Measurements from ENCODE around the gene USH2A. TPM values are rescaled to one million over a fixed set of nuclear protein-coding genes. Genes with fewer than 3 reads are reported as not detected.

USH2A gene
- polyA plus RNA-seq, 2 of the 4 experiments (the other 2 are of a cell fraction) = not detected

DNA sequence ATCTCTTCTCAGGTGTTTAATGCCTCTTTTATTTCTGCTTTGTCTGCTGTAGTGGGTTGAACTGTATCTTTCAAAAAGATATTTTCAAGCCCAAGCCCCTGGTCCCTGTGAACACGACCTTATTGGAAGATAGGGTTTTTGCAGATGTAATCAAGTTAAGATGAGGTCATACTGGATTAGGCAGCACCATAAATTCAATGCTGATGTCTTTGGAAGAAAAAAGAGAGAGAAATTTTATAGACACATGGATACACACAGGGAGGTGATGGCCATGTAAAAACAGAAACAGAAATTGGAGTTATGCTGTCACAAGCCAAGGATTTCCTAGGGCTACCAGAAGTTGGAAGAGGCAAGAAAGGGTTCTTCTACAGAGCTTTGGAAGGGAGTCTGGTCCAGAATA is 554.7 kb downstream of the USH2A start:
- H3K4me1 ChIP-seq = no peaks in the 10 kb centered on the region
- no peak for DNase-seq (ENCODE audit: low read depth in 1 of 2, low spot score in 1 of 2)
- no peak overlapping the region for H3K27ac ChIP-seq
- H3K4me3 ChIP-seq = no peak overlapping the region
- 0% methylated on average over 1 of the region's 1 CpG for WGBS (ENCODE audit: missing lambda C conversion rate)
- no peak for FAIRE-seq
- ATAC-seq = no peak
- TF ChIP-seq HEYL (CRISPR knock-in tag; IDR thresholded peaks at IDR 0.05) = no peak
- TF ChIP-seq TP53 (CRISPR knock-in tag; IDR thresholded peaks at IDR 0.05) = no peak
- TF ChIP-seq NFE2L2 (conservative IDR thresholded peaks at IDR 0.05; ENCODE audit: low read length) = no peak
- TF ChIP-seq JUN (IDR thresholded peaks at IDR 0.05) = no peak
- TF ChIP-seq HOXB5 (CRISPR knock-in tag; IDR thresholded peaks at IDR 0.05) = no peak
- TF ChIP-seq ZFP36 (IDR thresholded peaks at IDR 0.05; ENCODE audit: borderline replicate concordance, partially characterized antibody) = no peak
- TF ChIP-seq EP300 (IDR thresholded peaks at IDR 0.05) = no peak
- TF ChIP-seq RAD21 (conservative IDR thresholded peaks at IDR 0.05 in 1 of 2, IDR thresholded peaks at IDR 0.05 in 1 of 2) = no peak
- TF ChIP-seq HES2 (IDR thresholded peaks at IDR 0.05) = no peak
- H3K9me3 ChIP-seq = no peaks in the 10 kb centered on the region
- ChIA-PET POLR2A (no interaction called here), CTCF (no interaction called here)
- no peak overlapping the region for H3K4me2 ChIP-seq

DNA sequence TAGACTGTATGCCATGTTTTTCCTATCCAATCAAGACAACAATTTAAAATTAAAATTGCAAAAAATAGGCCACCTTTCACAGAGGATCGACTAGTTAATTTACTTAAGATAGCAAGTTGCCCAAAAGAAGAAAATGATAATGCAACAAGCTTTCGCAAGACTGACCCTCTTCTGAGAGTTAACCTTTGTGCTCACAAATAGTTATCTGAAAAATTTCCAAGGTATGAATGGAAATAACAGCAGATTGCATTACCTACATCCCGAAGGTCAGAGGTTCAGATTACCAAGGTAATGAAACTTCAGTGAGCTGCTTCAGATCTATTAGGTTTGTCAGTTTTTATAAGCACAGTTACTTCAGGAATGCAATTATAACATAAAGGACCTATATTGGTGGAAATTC is 558.2 kb downstream of the USH2A start:
- CTCF ChIA-PET = no interaction called here
- no peak overlapping the region for H3K27ac ChIP-seq
- H3K4me1 ChIP-seq = no peaks in the 10 kb centered on the region
- POLR2A ChIA-PET = no interaction called here
- no peak overlapping the region for H3K4me3 ChIP-seq
- no peak for TF ChIP-seq CEBPB (IDR thresholded peaks at IDR 0.05)
- TF ChIP-seq POLR2A (IDR thresholded peaks at IDR 0.05; ENCODE audit: low read length) = no peak
- no peak for TF ChIP-seq RNF2 (IDR thresholded peaks at IDR 0.05; ENCODE audit: borderline replicate concordance, low read depth)
- TF ChIP-seq, protein P1, sequence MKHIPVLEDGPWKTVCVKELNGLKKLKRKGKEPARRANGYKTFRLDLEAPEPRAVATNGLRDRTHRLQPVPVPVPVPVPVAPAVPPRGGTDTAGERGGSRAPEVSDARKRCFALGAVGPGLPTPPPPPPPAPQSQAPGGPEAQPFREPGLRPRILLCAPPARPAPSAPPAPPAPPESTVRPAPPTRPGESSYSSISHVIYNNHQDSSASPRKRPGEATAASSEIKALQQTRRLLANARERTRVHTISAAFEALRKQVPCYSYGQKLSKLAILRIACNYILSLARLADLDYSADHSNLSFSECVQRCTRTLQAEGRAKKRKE (CRISPR knock-in tag; IDR thresholded peaks at IDR 0.05; ENCODE audit: low read depth) = no peak
- no peak for TF ChIP-seq NFE2L2 (conservative IDR thresholded peaks at IDR 0.05; ENCODE audit: low read length)
- no peak for TF ChIP-seq RARB (CRISPR knock-in tag; IDR thresholded peaks at IDR 0.05)
- TF ChIP-seq CHD4 (IDR thresholded peaks at IDR 0.05; ENCODE audit: borderline replicate concordance) = no peak
- no peak for TF ChIP-seq EP300 (IDR thresholded peaks at IDR 0.05)
- TF ChIP-seq RAD21 (conservative IDR thresholded peaks at IDR 0.05 in 1 of 2, IDR thresholded peaks at IDR 0.05 in 1 of 2) = no peak
- TF ChIP-seq KDM1A (IDR thresholded peaks at IDR 0.05; ENCODE audit: low read depth) = no peak
- TF ChIP-seq, protein P2, sequence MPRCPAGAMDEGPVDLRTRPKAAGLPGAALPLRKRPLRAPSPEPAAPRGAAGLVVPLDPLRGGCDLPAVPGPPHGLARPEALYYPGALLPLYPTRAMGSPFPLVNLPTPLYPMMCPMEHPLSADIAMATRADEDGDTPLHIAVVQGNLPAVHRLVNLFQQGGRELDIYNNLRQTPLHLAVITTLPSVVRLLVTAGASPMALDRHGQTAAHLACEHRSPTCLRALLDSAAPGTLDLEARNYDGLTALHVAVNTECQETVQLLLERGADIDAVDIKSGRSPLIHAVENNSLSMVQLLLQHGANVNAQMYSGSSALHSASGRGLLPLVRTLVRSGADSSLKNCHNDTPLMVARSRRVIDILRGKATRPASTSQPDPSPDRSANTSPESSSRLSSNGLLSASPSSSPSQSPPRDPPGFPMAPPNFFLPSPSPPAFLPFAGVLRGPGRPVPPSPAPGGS (IDR thresholded peaks at IDR 0.05) = no peak
- TF ChIP-seq GATA3 (IDR thresholded peaks at IDR 0.05; ENCODE audit: borderline replicate concordance) = no peak
- TF ChIP-seq HOXB13 (CRISPR knock-in tag; IDR thresholded peaks at IDR 0.05; ENCODE audit: low read depth) = no peak
- no peak for TF ChIP-seq MAX (IDR thresholded peaks at IDR 0.05)
- TF ChIP-seq JUN (IDR thresholded peaks at IDR 0.05) = no peak
- no peak for TF ChIP-seq BHLHE40 (IDR thresholded peaks at IDR 0.05; ENCODE audit: low read depth, low read length)
- no peak for TF ChIP-seq MAFK (IDR thresholded peaks at IDR 0.05; ENCODE audit: partially characterized antibody)
- TF ChIP-seq, protein P3, sequence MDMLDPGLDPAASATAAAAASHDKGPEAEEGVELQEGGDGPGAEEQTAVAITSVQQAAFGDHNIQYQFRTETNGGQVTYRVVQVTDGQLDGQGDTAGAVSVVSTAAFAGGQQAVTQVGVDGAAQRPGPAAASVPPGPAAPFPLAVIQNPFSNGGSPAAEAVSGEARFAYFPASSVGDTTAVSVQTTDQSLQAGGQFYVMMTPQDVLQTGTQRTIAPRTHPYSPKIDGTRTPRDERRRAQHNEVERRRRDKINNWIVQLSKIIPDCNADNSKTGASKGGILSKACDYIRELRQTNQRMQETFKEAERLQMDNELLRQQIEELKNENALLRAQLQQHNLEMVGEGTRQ (IDR thresholded peaks at IDR 0.05) = no peak
- no peaks in the 10 kb centered on the region for H3K9me3 ChIP-seq
- 10% methylated on average over 3 of the region's 3 CpGs for WGBS (ENCODE audit: missing lambda C conversion rate)
- ATAC-seq (no peak), FAIRE-seq (no peak), DNase-seq (ENCODE audit: low read depth in 1 of 2, low spot score in 1 of 2) (no peak)
- no peak overlapping the region for H3K4me2 ChIP-seq

DNA sequence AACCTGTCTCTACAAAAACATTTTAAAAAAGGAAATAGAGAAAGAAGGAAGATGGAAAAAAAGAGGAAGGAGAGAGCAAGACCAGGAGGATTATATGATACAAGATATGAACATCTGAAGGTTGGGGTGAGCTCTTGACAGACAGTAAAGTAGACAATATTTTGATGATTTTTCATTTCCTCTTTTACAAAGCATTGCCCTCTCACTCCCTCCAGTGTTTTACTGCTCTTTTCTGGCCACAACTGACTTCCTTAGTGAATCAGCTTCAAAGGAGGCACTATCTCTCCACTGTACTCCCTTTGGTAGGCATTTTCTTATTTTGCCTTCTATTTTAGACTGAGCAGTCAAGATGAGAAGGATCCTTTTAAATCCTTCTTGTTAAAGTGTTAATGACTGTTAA is 559.5 kb downstream of the USH2A start:
- H3K4me2 ChIP-seq = no peak overlapping the region
- ChIA-PET CTCF (no interaction called here), POLR2A (no interaction called here)
- H3K9me3 ChIP-seq = no peaks in the 10 kb centered on the region
- no peak for DNase-seq (ENCODE audit: low read depth in 1 of 2, low spot score in 1 of 2)
- no peaks in the 10 kb centered on the region for H3K4me1 ChIP-seq
- FAIRE-seq = no peak
- H3K4me3 ChIP-seq = no peak overlapping the region
- no peak for ATAC-seq
- H3K27ac ChIP-seq = no peak overlapping the region
- no peak for TF ChIP-seq NPAS2 (CRISPR knock-in tag; IDR thresholded peaks at IDR 0.05; ENCODE audit: borderline replicate concordance)
- TF ChIP-seq, protein P4, sequence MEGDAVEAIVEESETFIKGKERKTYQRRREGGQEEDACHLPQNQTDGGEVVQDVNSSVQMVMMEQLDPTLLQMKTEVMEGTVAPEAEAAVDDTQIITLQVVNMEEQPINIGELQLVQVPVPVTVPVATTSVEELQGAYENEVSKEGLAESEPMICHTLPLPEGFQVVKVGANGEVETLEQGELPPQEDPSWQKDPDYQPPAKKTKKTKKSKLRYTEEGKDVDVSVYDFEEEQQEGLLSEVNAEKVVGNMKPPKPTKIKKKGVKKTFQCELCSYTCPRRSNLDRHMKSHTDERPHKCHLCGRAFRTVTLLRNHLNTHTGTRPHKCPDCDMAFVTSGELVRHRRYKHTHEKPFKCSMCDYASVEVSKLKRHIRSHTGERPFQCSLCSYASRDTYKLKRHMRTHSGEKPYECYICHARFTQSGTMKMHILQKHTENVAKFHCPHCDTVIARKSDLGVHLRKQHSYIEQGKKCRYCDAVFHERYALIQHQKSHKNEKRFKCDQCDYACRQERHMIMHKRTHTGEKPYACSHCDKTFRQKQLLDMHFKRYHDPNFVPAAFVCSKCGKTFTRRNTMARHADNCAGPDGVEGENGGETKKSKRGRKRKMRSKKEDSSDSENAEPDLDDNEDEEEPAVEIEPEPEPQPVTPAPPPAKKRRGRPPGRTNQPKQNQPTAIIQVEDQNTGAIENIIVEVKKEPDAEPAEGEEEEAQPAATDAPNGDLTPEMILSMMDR (IDR thresholded peaks at IDR 0.05) = no peak
- TF ChIP-seq E2F6 (IDR thresholded peaks at IDR 0.05; ENCODE audit: borderline replicate concordance, low read depth) = no peak
- no peak for TF ChIP-seq ZFP36 (IDR thresholded peaks at IDR 0.05; ENCODE audit: borderline replicate concordance, partially characterized antibody)
- TF ChIP-seq HDAC2 (IDR thresholded peaks at IDR 0.05) = no peak
- no peak for TF ChIP-seq JUN (IDR thresholded peaks at IDR 0.05)
- TF ChIP-seq MAFK (IDR thresholded peaks at IDR 0.05; ENCODE audit: partially characterized antibody) = no peak
- no peak for TF ChIP-seq HOXA7 (CRISPR knock-in tag; IDR thresholded peaks at IDR 0.05)
- no peak for TF ChIP-seq MAX (IDR thresholded peaks at IDR 0.05)
- TF ChIP-seq RNF2 (IDR thresholded peaks at IDR 0.05; ENCODE audit: borderline replicate concordance, low read depth) = no peak
- no peak for TF ChIP-seq SREBF2 (IDR thresholded peaks at IDR 0.05)
- no peak for TF ChIP-seq KDM1A (IDR thresholded peaks at IDR 0.05; ENCODE audit: low read depth)
- no peak for TF ChIP-seq CHD4 (IDR thresholded peaks at IDR 0.05; ENCODE audit: borderline replicate concordance)
- TF ChIP-seq PHF8 (IDR thresholded peaks at IDR 0.05; ENCODE audit: borderline replicate concordance, low read depth) = no peak
- TF ChIP-seq POLR2A (IDR thresholded peaks at IDR 0.05; ENCODE audit: low read length) = no peak
